HPDE6-E6E7 (cell line): ENCODE measurements around the gene RNF224.
A peak's percentile ranks its signal among the peaks of the same experiment; 100 is the strongest.
"Not testable (repeated sequence)": the region's sequence is repeated elsewhere in the genome, so short reads cannot be mapped to it uniquely, and the experiment has no call there.

Experiments
- DNase-seq: peaks from one replicate; pipeline ENCODE4 v3.0.0; 2011; ENCODE audit warnings: missing footprints; ENCODE audit errors: extremely low spot score

Gene RNF224

DNA sequence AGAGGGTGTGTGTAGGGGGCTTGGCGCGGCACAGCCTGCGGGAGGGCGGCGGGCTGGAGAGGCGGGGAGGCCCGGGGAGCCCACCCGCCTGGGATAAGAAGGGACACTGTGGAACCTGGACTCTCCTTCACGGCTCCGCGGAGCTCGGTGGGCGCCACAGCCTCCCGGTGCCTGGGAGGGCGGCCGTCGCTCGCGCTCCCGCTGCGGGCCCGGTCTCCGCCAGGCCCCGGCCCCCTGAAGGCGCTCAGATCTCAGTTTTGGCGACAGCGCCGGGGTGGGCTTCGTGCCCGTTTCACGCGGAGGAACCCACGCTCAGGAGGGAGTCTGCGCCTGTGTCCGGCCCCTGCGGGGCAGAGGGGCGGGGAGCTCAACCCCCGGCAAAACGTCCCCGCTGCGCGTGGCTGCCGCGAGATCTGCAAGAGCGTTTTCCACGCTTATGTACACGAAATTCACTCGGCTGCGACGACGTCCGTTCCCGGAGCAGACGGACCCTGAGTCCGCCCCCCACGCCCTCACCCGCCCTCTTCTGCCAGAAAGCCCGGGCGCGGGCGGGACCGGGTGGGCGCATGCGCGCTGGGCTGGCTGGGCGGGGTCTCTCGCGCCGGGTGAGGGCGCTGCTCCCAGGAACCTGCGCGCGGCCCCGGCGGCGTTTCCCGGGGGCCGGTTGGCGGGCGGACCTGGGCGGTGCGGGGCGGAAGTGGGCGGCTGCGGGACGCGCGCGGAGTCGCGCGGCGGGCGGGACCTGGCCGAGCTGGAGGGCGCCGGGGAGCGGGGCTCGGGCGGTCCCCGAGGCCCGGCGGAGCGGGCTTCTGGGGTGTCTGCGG is 27.5 kb downstream of the RNF224 start, which contains the start of gene NELFB:
NELFB (plus strand) TSS at position 704 of the 824 bp plus-strand sequence.
- peak; percentile 95 for DNase-seq

DNA sequence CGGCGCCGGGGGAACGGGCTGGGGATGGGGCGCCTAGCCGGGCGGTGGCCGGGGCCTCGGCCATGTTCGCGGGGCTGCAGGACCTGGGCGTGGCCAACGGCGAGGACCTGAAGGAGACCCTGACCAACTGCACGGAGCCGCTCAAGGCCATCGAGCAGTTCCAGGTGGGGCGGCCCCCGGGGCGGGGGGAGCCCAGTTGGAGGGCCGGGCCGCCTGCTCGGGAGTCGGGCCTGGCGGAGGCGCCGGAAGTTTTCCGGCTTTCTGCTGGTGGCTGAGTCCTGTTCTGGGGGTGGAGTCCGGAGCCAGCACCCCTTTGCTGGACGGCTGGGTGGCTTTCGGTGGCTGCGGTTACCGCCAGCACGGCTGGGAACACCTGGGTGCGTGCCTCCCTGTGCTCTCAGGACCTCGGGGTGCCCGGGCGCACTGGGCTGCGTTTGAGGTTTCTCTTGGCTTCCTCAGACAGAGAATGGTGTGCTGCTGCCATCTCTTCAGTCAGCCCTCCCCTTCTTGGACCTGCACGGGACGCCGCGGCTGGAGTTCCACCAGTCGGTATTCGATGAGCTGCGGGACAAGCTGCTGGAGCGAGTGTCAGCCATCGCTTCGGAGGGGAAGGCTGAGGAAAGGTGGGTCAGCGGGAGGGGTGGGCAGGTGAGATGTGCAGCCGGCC is 28.3 kb downstream of the RNF224 start:
- DNase-seq = no peak

- no peak for DNase-seq
Measured at GRCh38 chr9:137256362-137256761, 29.1 kb downstream of the RNF224 start.

GRCh38 chr9:137256856-137257255 is 29.6 kb downstream of the RNF224 start:
- no peak for DNase-seq

GRCh38 chr9:137262173-137262908 is 35.0 kb downstream of the RNF224 start:
- DNase-seq = not testable (repeated sequence)

DNA sequence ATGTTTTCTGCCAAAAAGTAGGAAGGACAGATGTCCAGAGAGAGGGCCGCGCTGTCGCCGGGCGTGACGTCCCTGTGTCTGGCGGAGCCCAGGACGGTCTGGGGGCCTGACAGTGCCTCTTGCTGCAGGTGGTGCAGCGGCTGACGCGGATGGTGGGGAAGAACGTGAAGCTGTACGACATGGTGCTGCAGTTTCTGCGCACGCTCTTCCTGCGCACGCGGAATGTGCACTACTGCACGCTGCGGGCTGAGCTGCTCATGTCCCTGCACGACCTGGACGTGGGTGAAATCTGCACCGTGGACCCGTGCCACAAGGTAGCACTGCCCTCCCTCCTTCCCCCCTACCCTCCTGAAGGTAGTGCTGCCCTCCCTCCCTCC is 35.6 kb downstream of the RNF224 start:
- no peak for DNase-seq

DNA sequence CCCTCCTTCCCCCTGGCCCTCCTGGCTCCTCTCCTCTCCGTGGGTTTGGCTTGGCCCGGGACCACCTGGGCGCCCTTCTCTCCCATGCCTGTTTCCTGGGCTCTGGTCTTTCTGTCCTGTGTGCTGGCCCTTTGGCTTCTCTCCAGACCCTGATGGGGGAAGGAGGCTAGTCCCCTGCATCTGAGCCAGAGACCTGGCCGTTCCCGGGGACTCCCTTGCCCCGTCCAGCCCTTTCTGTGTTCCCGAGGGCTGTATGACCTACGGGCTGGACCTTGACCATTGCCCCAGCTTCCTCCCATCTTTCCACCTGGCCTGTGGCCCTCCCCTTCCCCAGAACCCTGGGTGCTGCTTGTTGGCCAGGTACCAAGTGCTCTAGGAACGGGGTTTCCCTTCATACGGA is 36.2 kb downstream of the RNF224 start:
- DNase-seq = no peak

DNA sequence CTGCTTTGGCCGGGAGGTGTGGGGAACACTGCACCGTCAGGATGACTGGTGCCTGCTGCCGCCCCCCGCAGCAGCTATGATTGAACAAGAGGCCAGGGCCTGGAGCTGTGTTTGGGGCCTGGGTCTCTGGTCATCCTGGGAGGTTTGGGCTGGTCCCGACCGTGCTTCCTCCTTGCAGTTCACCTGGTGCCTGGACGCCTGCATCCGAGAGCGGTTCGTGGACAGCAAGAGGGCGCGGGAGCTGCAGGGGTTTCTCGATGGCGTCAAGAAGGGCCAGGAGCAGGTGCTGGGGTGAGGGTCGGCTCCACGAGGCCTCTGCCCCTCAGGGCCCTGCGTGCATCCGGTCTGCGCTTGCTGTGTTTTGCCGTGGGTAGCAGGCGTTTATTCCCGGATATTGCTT is 36.8 kb downstream of the RNF224 start:
- DNase-seq = no peak

DNA sequence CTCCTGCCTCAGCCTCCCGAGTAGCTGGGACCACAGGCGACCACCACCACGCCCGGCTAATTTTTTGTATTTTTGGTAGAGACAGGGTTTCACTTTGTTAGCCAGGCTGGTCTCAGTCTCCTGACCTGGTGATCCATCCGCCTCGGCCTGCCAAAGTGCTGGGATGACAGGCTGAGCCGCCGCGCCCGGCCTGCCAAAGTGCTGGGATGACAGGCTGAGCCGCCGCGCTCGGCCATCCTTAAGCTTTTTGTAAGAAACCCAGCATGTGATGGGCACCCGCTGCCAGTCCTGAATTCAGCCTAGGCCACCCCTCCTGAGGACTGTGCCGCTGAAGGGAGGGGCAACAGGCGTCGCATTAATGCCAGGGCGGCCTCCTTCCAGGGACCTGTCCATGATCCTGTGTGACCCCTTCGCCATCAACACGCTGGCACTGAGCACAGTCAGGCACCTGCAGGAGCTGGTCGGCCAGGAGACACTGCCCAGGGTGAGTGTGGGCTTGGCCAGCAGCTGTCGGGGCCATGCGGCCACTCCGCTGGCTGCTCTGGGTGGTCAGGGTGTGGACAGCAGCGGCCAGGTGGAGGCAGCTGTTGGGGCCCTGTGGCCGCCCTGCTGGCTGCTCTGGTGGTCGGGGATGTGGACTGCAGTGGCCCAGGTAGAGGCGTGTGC is 38.3 kb downstream of the RNF224 start:
- no peak for DNase-seq

DNA sequence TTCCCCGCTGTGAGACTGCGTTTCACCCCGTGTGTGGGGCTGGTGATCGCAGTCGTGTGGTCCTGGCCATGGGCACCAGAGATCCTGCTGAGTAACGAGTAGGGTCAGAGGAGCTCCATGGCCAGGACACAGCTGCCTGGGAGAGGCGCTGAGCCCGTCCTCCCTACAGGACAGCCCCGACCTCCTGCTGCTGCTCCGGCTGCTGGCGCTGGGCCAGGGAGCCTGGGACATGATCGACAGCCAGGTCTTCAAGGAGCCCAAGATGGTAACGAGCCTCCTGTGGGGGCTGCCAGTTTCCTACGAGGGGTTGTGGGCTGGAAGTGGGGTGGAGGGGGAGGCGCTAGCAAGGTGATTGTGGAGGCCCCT is 38.8 kb downstream of the RNF224 start:
- DNase-seq = no peak

- DNase-seq = no peak
Measured at GRCh38 chr9:137266585-137267453, 39.5 kb downstream of the RNF224 start.

GRCh38 chr9:137267933-137268355 is 40.6 kb downstream of the RNF224 start:
- no peak for DNase-seq

DNA sequence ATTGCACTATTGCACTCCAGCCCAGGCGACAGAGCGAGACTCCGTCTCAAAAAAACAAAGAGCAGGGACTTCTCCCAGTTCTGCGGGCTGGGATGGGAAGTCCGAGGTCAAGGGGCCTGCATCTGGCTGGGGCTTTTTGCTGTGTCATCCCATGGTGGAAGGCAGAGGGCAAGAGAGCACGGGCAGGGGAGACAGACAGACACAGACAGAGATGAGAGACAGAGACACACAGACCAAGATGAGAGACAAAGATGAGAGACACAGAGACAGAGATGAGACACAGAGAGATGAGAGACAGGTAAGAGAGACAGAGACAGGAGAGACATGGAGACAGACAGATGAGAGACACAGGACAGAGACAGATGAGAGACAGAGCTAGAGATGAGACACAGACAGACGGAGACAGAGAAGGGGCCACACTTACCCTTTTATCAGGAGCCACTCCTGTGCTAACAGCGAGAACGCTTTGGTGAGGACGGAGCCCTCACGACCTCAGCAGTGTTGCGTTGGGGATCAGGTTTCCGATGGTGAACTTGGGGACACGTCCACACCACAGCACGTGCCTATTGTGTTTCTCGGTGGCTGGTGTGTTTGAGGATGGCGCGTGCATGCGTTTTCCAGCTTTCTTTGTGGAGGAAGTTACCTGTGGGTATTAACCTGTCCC is 41.4 kb downstream of the RNF224 start:
- DNase-seq = no peak

DNA sequence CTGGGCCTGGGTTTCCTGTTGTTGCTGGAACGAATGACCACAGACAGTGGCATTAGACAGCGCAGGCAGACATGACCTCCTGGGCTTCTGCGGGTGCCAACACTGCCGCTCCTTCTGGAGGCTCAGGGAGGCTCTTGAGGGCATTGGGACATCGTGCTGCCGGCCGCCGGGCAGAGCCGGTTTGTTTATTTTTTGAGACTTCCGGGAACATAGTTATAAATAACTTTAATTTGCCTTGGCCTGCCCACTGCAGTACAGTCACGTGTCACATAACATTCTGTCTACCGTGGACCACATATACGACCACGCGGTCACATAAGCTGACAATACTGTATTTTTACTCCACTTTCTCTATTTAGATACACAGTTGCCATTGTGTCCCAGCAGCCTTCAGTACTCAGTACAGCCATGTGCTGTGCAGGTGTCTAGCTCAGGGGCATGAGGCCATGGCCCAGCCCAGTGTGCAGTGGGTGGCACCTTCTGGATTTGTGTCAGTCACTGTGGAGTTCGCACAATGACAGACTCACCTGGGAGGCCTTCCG is 42.0 kb downstream of the RNF224 start:
- DNase-seq = no peak

- DNase-seq = no peak
Measured at GRCh38 chr9:137270929-137271695, 43.8 kb downstream of the RNF224 start.

DNA sequence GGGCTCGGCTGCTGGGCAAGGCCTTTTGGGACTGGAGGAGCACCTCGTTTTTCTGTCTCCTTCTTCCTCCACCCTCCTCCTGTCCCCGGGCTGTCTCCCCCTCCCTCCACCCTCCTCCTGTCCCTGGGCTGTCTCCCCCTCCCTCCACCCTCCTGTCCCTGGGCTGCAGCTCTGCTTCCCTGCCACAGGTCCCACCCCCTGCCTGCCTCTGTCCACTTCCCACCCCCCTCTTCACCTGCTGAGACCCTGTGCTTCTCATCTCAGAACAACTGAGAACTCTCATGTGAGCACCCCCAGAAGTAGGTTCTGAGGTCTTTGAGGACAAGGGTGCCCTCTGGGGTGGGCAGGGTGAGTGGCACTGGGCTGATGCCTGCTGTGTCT is 44.4 kb downstream of the RNF224 start:
- DNase-seq = no peak

- no peak for DNase-seq
Measured at GRCh38 chr9:137272241-137273094, 45.2 kb downstream of the RNF224 start.

GRCh38 chr9:137273095-137273490 is 45.8 kb downstream of the RNF224 start:
- DNase-seq = no peak
